ENCODE data around the gene EPPIN. TPM values are rescaled to one million over a fixed set of nuclear protein-coding genes. Genes with fewer than 3 reads are reported as not detected.

The EPPIN gene
- total and polyA plus RNA-seq, 10 of the 15 experiments (the other 5 are each of a cell fraction or from before 2014, with no cell fraction given) = not detected

DNA sequence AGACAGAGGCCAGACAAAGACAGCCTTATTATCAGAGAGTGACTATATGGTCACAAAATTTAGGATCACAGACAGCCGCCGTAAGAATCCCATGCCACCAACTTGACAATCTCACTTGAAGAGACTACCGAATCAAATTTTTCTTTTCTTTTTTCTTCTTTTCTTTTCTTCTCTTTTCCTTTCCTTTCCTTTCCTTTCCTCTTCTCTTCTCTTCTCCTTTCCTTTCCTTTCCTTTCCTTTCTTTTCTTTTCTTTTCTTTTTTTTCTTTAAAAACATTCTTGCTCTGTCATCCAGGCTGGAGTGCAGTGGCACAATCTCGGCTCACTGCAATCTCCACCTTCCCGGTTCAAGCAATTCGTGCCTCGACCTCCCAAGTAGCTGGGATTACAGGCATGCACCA lies 1.2 kb upstream of the EPPIN start (continued):
- no peak for TF ChIP-seq TBL1XR1 (IDR thresholded peaks at IDR 0.05; ENCODE audit: low read depth, low read length)
- TF ChIP-seq ZNF622 (IDR thresholded peaks at IDR 0.05) = no peak
- no peak for TF ChIP-seq RAD51 (IDR thresholded peaks at IDR 0.05)
- TF ChIP-seq RUNX3 (IDR thresholded peaks at IDR 0.05; ENCODE audit: low read length) = no peak

DNA sequence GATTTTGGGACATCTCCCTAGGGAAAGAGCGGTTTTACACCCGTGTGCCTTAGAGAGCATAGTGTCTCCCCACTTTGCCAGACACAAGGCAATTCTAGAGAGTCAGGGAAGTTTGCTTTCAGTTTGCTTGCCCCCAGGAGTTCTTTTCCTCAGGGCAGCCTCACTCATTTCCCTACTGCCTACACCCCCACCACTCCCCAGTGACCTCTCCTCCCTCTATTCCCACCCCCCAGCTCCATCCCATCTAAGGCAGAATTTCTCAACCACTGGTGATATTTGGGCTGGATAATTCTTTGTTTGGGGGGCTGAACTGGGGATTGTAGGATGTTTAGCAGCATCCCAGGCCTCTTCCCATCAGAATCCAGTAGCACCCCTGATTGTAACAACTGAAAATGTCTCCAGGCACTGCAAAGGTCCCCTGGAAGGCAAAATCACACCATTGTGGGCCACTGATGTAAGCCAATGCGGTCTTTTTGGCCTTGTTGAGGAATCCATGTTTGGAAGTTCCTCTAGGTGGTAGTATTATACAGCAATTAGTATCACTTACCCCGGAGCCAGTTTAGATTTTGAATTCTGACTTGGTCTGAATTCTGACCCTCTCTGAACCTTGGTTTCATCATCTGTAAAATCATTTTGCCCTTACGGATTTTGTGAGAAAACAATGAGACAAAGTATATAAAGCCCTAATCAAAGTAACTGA lies 1.3 kb downstream of the EPPIN start:
- DNase-seq (ENCODE audit: low read depth, low spot score) (no peak), FAIRE-seq (no peak), ATAC-seq (0 out of 3 replicates have a peak, but pooled peaks have one; percentile 26)
- H3K4me3 ChIP-seq = no peak overlapping the region
- RAD21 ChIA-PET (ENCODE audit: unreplicated experiment) = no interaction called here
- no peak overlapping the region for H3K9ac ChIP-seq (ENCODE audit: control insufficient read depth, insufficient read depth, low read length)
- no peaks in the 10 kb centered on the region for H3K79me2 ChIP-seq (ENCODE audit: control insufficient read depth, insufficient read depth, low read length)
- no peaks in the 10 kb centered on the region for H4K20me1 ChIP-seq (ENCODE audit: control insufficient read depth, insufficient read depth)
- no TSS peak for BruUV-seq (replicated peaks)
- H3K36me3 ChIP-seq (ENCODE audit: control insufficient read depth in 2 of 2, insufficient read depth in 2 of 2, low read length in 1 of 2) = no peaks in the 10 kb centered on the region
- H3K27ac ChIP-seq (ENCODE audit: control insufficient read depth, insufficient read depth) = no peak overlapping the region
- POLR2A ChIA-PET = no interaction called here
- H3K9me3 ChIP-seq (replicated peaks; ENCODE audit: control insufficient read depth, insufficient read depth, low read length) = no peaks in the 10 kb centered on the region
- intact Hi-C loops (cut with micrococcal nuclease; ENCODE audit: unreplicated experiment) = loop anchor here (1.0 kb wide), 1 partner anchor 225 kb away; no protein-coding TSS in a partner anchor
- TF ChIP-seq RUNX3 (IDR thresholded peaks at IDR 0.05; ENCODE audit: low read length) (no peak), BRCA1 (IDR thresholded peaks at IDR 0.05; ENCODE audit: low read depth, low read length) (no peak), IKZF2 (IDR thresholded peaks at IDR 0.05) (no peak), RAD21 (IDR thresholded peaks at IDR 0.05; ENCODE audit: insufficient read depth, low read depth, low read length) (peak; percentile 48), CBX3 (IDR thresholded peaks at IDR 0.05; ENCODE audit: borderline replicate concordance, low read depth) (no peak), TARDBP (IDR thresholded peaks at IDR 0.05; ENCODE audit: borderline replicate concordance) (no peak), STAT1 (conservative IDR thresholded peaks at IDR 0.05) (no peak), FOS (IDR thresholded peaks at IDR 0.05; ENCODE audit: borderline replicate concordance, extremely low read depth, insufficient read length) (no peak), LARP7 (IDR thresholded peaks at IDR 0.05) (no peak), RBBP5 (conservative IDR thresholded peaks at IDR 0.05) (no peak), SMAD5 (IDR thresholded peaks at IDR 0.05; ENCODE audit: low read depth) (no peak)
- TF ChIP-seq, protein P1, sequence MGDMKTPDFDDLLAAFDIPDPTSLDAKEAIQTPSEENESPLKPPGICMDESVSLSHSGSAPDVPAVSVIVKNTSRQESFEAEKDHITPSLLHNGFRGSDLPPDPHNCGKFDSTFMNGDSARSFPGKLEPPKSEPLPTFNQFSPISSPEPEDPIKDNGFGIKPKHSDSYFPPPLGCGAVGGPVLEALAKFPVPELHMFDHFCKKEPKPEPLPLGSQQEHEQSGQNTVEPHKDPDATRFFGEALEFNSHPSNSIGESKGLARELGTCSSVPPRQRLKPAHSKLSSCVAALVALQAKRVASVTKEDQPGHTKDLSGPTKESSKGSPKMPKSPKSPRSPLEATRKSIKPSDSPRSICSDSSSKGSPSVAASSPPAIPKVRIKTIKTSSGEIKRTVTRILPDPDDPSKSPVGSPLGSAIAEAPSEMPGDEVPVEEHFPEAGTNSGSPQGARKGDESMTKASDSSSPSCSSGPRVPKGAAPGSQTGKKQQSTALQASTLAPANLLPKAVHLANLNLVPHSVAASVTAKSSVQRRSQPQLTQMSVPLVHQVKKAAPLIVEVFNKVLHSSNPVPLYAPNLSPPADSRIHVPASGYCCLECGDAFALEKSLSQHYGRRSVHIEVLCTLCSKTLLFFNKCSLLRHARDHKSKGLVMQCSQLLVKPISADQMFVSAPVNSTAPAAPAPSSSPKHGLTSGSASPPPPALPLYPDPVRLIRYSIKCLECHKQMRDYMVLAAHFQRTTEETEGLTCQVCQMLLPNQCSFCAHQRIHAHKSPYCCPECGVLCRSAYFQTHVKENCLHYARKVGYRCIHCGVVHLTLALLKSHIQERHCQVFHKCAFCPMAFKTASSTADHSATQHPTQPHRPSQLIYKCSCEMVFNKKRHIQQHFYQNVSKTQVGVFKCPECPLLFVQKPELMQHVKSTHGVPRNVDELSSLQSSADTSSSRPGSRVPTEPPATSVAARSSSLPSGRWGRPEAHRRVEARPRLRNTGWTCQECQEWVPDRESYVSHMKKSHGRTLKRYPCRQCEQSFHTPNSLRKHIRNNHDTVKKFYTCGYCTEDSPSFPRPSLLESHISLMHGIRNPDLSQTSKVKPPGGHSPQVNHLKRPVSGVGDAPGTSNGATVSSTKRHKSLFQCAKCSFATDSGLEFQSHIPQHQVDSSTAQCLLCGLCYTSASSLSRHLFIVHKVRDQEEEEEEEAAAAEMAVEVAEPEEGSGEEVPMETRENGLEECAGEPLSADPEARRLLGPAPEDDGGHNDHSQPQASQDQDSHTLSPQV (IDR thresholded peaks at IDR 0.05) = no peak
- TF ChIP-seq, protein P2, sequence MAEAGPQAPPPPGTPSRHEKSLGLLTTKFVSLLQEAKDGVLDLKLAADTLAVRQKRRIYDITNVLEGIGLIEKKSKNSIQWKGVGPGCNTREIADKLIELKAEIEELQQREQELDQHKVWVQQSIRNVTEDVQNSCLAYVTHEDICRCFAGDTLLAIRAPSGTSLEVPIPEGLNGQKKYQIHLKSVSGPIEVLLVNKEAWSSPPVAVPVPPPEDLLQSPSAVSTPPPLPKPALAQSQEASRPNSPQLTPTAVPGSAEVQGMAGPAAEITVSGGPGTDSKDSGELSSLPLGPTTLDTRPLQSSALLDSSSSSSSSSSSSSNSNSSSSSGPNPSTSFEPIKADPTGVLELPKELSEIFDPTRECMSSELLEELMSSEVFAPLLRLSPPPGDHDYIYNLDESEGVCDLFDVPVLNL (IDR thresholded peaks at IDR 0.05; ENCODE audit: low read depth, low read length) = no peak
- TF ChIP-seq, protein P3, sequence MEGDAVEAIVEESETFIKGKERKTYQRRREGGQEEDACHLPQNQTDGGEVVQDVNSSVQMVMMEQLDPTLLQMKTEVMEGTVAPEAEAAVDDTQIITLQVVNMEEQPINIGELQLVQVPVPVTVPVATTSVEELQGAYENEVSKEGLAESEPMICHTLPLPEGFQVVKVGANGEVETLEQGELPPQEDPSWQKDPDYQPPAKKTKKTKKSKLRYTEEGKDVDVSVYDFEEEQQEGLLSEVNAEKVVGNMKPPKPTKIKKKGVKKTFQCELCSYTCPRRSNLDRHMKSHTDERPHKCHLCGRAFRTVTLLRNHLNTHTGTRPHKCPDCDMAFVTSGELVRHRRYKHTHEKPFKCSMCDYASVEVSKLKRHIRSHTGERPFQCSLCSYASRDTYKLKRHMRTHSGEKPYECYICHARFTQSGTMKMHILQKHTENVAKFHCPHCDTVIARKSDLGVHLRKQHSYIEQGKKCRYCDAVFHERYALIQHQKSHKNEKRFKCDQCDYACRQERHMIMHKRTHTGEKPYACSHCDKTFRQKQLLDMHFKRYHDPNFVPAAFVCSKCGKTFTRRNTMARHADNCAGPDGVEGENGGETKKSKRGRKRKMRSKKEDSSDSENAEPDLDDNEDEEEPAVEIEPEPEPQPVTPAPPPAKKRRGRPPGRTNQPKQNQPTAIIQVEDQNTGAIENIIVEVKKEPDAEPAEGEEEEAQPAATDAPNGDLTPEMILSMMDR (IDR thresholded peaks at IDR 0.05 in 2 of 3, conservative IDR thresholded peaks at IDR 0.05 in 1 of 3; ENCODE audit: control insufficient read depth in 2 of 3, extremely low read depth in 1 of 3, insufficient read depth in 1 of 3, low read depth in 3 of 3, low read length in 3 of 3) = peak in 2 of 3 experiments; percentile 11 to 32; a peak in 2 of 6 replicates
- no peak overlapping the region for H3K4me2 ChIP-seq (ENCODE audit: control insufficient read depth, insufficient read depth)
- SMC1A ChIA-PET (ENCODE audit: uncharacterized antibody, unreplicated experiment) = no interaction called here
- H3K4me1 ChIP-seq (ENCODE audit: control insufficient read depth, insufficient read depth, low read length) = no peaks in the 10 kb centered on the region
- in situ Hi-C loops (cut with MboI) = no loop called here
- CTCF ChIA-PET = no interaction called here
- 12% methylated on average over 5 of the region's 5 CpGs for WGBS (ENCODE audit: insufficient coverage, insufficient replicate concordance, low lambda C conversion rate, missing lambda C conversion rate)
- H3K27me3 ChIP-seq (replicated peaks in 1 of 2; ENCODE audit: control insufficient read depth in 2 of 2, insufficient read depth in 2 of 2, low read length in 1 of 2) = no peaks in the 10 kb centered on the region; a peak in 2 of 4 replicates
- H2AFZ ChIP-seq (ENCODE audit: control insufficient read depth, low read depth, low read length) = no peak overlapping the region

Measured in GM12878 (cell line).